KG1 (cell line): ENCODE measurements around the gene ADAMTS15.

Experiments
- DNase-seq: peaks from one replicate; lab custom pipeline; 2025; lab: John Stamatoyannopoulos, UW

The ADAMTS15 gene

GRCh38 chr11:130478881-130479280 lies 30.4 kb downstream of the ADAMTS15 start:
- no peak for DNase-seq

GRCh38 chr11:130480186-130480585 lies 31.7 kb downstream of the ADAMTS15 start:
- DNase-seq = no peak

- no peak for DNase-seq
These were observed 32.3 kb downstream of the ADAMTS15 start for GRCh38 chr11:130480711-130481140.

- DNase-seq = no peak
These were observed 34.7 kb downstream of the ADAMTS15 start for GRCh38 chr11:130483124-130483523.

- DNase-seq = no peak
These were observed 37.5 kb downstream of the ADAMTS15 start for GRCh38 chr11:130485983-130486382.

GRCh38 chr11:130486391-130486836 lies 38.0 kb downstream of the ADAMTS15 start:
- no peak for DNase-seq

- no peak for DNase-seq
These were observed 38.8 kb downstream of the ADAMTS15 start for GRCh38 chr11:130486987-130487923.

GRCh38 chr11:130487924-130488815 lies 39.7 kb downstream of the ADAMTS15 start:
- DNase-seq = no peak

- no peak for DNase-seq
These were observed 40.6 kb downstream of the ADAMTS15 start for GRCh38 chr11:130488848-130489584.

GRCh38 chr11:130489716-130490115 lies 41.3 kb downstream of the ADAMTS15 start:
- no peak for DNase-seq

- no peak for DNase-seq
These were observed 42.4 kb downstream of the ADAMTS15 start for GRCh38 chr11:130490682-130491449.

GRCh38 chr11:130498181-130498580 lies 49.7 kb downstream of the ADAMTS15 start:
- DNase-seq = no peak

- no peak for DNase-seq
These were observed 51.4 kb downstream of the ADAMTS15 start for GRCh38 chr11:130499828-130500227.

- DNase-seq = no peak
These were observed 55.9 kb downstream of the ADAMTS15 start for GRCh38 chr11:130504317-130504716.

GRCh38 chr11:130508913-130509312 lies 60.5 kb downstream of the ADAMTS15 start:
- no peak for DNase-seq

GRCh38 chr11:130509942-130510341 lies 61.5 kb downstream of the ADAMTS15 start:
- no peak for DNase-seq

- no peak for DNase-seq
These were observed 62.1 kb downstream of the ADAMTS15 start for GRCh38 chr11:130510407-130511006.

GRCh38 chr11:130511765-130512164 lies 63.3 kb downstream of the ADAMTS15 start:
- no peak for DNase-seq

GRCh38 chr11:130512662-130513061 lies 64.2 kb downstream of the ADAMTS15 start:
- DNase-seq = no peak

GRCh38 chr11:130513132-130513531 lies 64.7 kb downstream of the ADAMTS15 start:
- no peak for DNase-seq

GRCh38 chr11:130514316-130514715 lies 65.9 kb downstream of the ADAMTS15 start:
- DNase-seq = no peak
